A549 (cell line): Measurements from ENCODE around the gene BIN1. TPM values are rescaled to one million over a fixed set of nuclear protein-coding genes. Genes with fewer than 3 reads are reported as not detected.

Experiments
- ATAC-seq, 2 experiments: fragments of 200-7000 bp in 1 of 2; fragments of >200 bp in 1 of 2; cut with Nextera tagmentation in 1 of 2; cut with Tn5 transposase in 1 of 2; 3 replicates each; pipeline versions ENCODE4 v1.8.0 to v1.9.1; 2018 to 2020; ENCODE audit warnings: mild to moderate bottlenecking in 1 of 2, moderate library complexity in 1 of 2
- CTCF ChIA-PET: fragments of 300-600 bp; sonication (Branson Sonifier 250); formaldehyde crosslinking; extraction: SDS; loops from one replicate; lab custom pipeline; 2021; ENCODE audit warnings: antibody characterized with exemption, inconsistent platforms; lab: Yijun Ruan, JAX
- POLR2A ChIA-PET: fragments of 350-600 bp; formaldehyde crosslinking; extraction: SDS; loops from one replicate; lab custom pipeline; 2021; ENCODE audit warnings: antibody characterized with exemption, inconsistent platforms; lab: Yijun Ruan, JAX
- DNase-seq, 2 experiments: peaks; one replicate each; pipeline versions ENCODE4 v3.0.0 to v3.0.0-alpha.2; 2011 to 2016; ENCODE audit warnings: low read depth in 1 of 2, low spot score in 1 of 2
- FAIRE-seq: peaks from 2 replicates; lab custom pipeline; 2011; peaks lifted over from hg19 to GRCh38; lab: Jason Lieb, UNC
- H3K27ac ChIP-seq, 2 experiments: fragments of >200 bp; sonication (Bioruptor Twin); formaldehyde crosslinking; 3 replicates each; pipeline ENCODE4 v1.5.1; 2016 to 2017
- H3K4me1 ChIP-seq: fragments of >200 bp; sonication (Bioruptor Twin); formaldehyde crosslinking; 3 replicates; pipeline ENCODE4 v1.6.1; 2016
- H3K4me2 ChIP-seq: fragments of >200 bp; sonication (Bioruptor Twin); formaldehyde crosslinking; 3 replicates; pipeline ENCODE4 v1.6.1; 2016
- H3K4me3 ChIP-seq: fragments of >200 bp; sonication (Bioruptor Twin); formaldehyde crosslinking; 3 replicates; pipeline ENCODE4 v1.5.1; 2016
- H3K9me3 ChIP-seq: fragments of >200 bp; sonication (Bioruptor Twin); formaldehyde crosslinking; 3 replicates; pipeline ENCODE4 v1.6.1; 2016
- CHD2 ChIP-seq: fragments of 150-350 bp; IDR thresholded peaks from 2 replicates; pipeline ENCODE4 v1.6.1; 2014; ENCODE audit warnings: low read length; ENCODE audit not compliant: partially characterized antibody
- EHF ChIP-seq: fragments of 250-450 bp; sonication (Bioruptor Pico); IDR thresholded peaks from 2 replicates; pipeline ENCODE4 v1.5.0; 2020; ENCODE audit warnings: mild to moderate bottlenecking
- ELK1 ChIP-seq: fragments of 150-350 bp; IDR thresholded peaks from 2 replicates; pipeline ENCODE4 v1.6.1; 2014; ENCODE audit warnings: low read depth, mild to moderate bottlenecking, low read length
- ESRRA ChIP-seq: fragments of 150-350 bp; IDR thresholded peaks from 2 replicates; pipeline ENCODE4 v1.6.1; 2014; ENCODE audit warnings: mild to moderate bottlenecking, low read length, borderline replicate concordance
- FOSB ChIP-seq: fragments of 250-450 bp; sonication (Bioruptor Pico); IDR thresholded peaks from 2 replicates; pipeline ENCODE4 v1.5.0; 2020; ENCODE audit warnings: mild to moderate bottlenecking, moderate library complexity
- FOSL2 ChIP-seq, 2 experiments: fragments of 450-650 bp in 1 of 2; fragments of >200 bp in 1 of 2; sonication (Bioruptor Twin) in 1 of 2; formaldehyde crosslinking; IDR thresholded peaks; 2 replicates each; pipeline versions ENCODE4 v1.5.0 to v1.6.1; 2016 to 2020; ENCODE audit warnings: mild to moderate bottlenecking in 1 of 2, moderate library complexity in 1 of 2
- GATA3 ChIP-seq: IDR thresholded peaks from 2 replicates; pipeline ENCODE4 v1.6.1; 2012; ENCODE audit warnings: borderline replicate concordance
- HEYL ChIP-seq: fragments of 250-450 bp; sonication (Bioruptor Pico); IDR thresholded peaks from 2 replicates; pipeline ENCODE4 v1.8.0; 2021; ENCODE audit warnings: mild to moderate bottlenecking, moderate library complexity
- HOXA7 ChIP-seq: fragments of 250-450 bp; sonication (Bioruptor Pico); IDR thresholded peaks from 2 replicates; pipeline ENCODE4 v1.5.0; 2020; ENCODE audit warnings: mild to moderate bottlenecking, moderate library complexity
- HOXB5 ChIP-seq: fragments of 250-450 bp; sonication (Bioruptor Pico); IDR thresholded peaks from 2 replicates; pipeline ENCODE4 v1.5.0; 2020; ENCODE audit warnings: mild to moderate bottlenecking, moderate library complexity
- JUN ChIP-seq, 2 experiments: fragments of >200 bp; sonication (Bioruptor Twin); formaldehyde crosslinking; IDR thresholded peaks; 2 replicates in 1 of 2; 3 replicates in 1 of 2; pipeline ENCODE4 v1.6.1; 2016 to 2017
- JUNB ChIP-seq: fragments of >200 bp; sonication (Bioruptor Twin); formaldehyde crosslinking; IDR thresholded peaks from 2 replicates; pipeline ENCODE4 v1.6.1; 2016
- KDM5A ChIP-seq: fragments of 200-600 bp; sonication (generic); IDR thresholded peaks from 2 replicates; pipeline ENCODE4 v1.6.1; 2016; ENCODE audit warnings: antibody characterized with exemption, mild to moderate bottlenecking
- MAZ ChIP-seq: fragments of 150-350 bp; IDR thresholded peaks from 2 replicates; pipeline ENCODE4 v1.6.1; 2014; ENCODE audit warnings: antibody characterized with exemption, low read depth, low read length, borderline replicate concordance
- NR3C1 ChIP-seq: fragments of >200 bp; sonication (Bioruptor Twin); formaldehyde crosslinking; IDR thresholded peaks from 3 replicates; pipeline ENCODE4 v1.6.1; 2017
- PBX3 ChIP-seq: IDR thresholded peaks from 2 replicates; pipeline ENCODE4 v1.6.1; 2012
- POLR2A ChIP-seq: IDR thresholded peaks from 2 replicates; pipeline ENCODE4 v1.6.1; 2012; ENCODE audit warnings: mild to moderate bottlenecking, low read length
- POLR2AphosphoS2 ChIP-seq: conservative IDR thresholded peaks from 2 replicates; pipeline ENCODE4 v1.6.1; 2012; ENCODE audit warnings: low read length, improper control_type of control experiment, inconsistent platforms
- RNF2 ChIP-seq: fragments of 200-600 bp; sonication (generic); IDR thresholded peaks from 2 replicates; pipeline ENCODE4 v1.6.1; 2016; ENCODE audit warnings: low read depth, mild to moderate bottlenecking, antibody characterized with exemption, moderate library complexity, borderline replicate concordance
- SMC3 ChIP-seq: fragments of >200 bp; sonication (Bioruptor Twin); formaldehyde crosslinking; IDR thresholded peaks from 3 replicates; pipeline ENCODE4 v1.6.1; 2018; ENCODE audit warnings: inconsistent platforms
- TP53 ChIP-seq: fragments of 250-450 bp; sonication (Bioruptor Pico); IDR thresholded peaks from 2 replicates; pipeline ENCODE4 v1.5.0; 2021; ENCODE audit warnings: mild to moderate bottlenecking, moderate library complexity
- whole genome bisulfite sequencing: methylation state at CpG from one replicate; pipeline ENCODE4 v1.1.6; 2017; ENCODE audit errors: missing lambda C conversion rate; 5-methylcytosine and 5-hydroxymethylcytosine counted together
- polyA plus RNA-seq, 4 experiments: library from polyadenylated mRNA; depleted of rRNA in 3 of 4; stranded (reverse); fragments of >200 nt; fragmentation: RNase III in 1 of 4; extraction: RNeasy Plus Mini Kit Qiagen cat#74134 plus additional on column Dnase treatment in 1 of 4; gene quantifications; 2 replicates in 3 of 4; 3 replicates in 1 of 4; pipeline ENCODE4 v1.2.3, GENCODE V29; 2011 to 2017

The BIN1 gene
- polyA plus RNA-seq, 2 of the 4 experiments (the other 2 are of a cell fraction), result 15.5 to 34.1 TPM

- ATAC-seq (no peak), FAIRE-seq (no peak), DNase-seq (no peak)
- H3K4me3 ChIP-seq, result no peak overlapping the region
- H3K9me3 ChIP-seq, result no peaks in the 10 kb centered on the region
- WGBS, result 68% methylated on average over 13 of the region's 15 CpGs
- POLR2A ChIA-PET, result no interaction called here
- TF ChIP-seq FOSL2 (IDR thresholded peaks at IDR 0.05), result no peak
- TF ChIP-seq FOSL2 (CRISPR knock-in tag; IDR thresholded peaks at IDR 0.05), result no peak
- no peak for TF ChIP-seq ELK1
- no peak for TF ChIP-seq POLR2A
- no peak for TF ChIP-seq ESRRA
- no peak for TF ChIP-seq PBX3
- TF ChIP-seq HOXA7, result no peak
- peaks cover 12% of the 10 kb centered on the region; the same call in 2 of the 3 replicates for H3K4me1 ChIP-seq
- H3K27ac ChIP-seq, result peak overlapping the region in 1 of 2 experiments; percentile 20; a peak in 1 of 6 replicates
- CTCF ChIA-PET, result interaction anchor here (0.6 to 1.5 kb wide), 3 partner anchors 22 to 225 kb away, joined by 5 to 7 read pairs (median 6); no protein-coding TSS in a partner anchor
- H3K4me2 ChIP-seq, result no peak overlapping the region
Observed at GRCh38 chr2:127072970-127073369, 34.0 kb downstream of the BIN1 start.

GRCh38 chr2:127072396-127072795 is 34.6 kb downstream of the BIN1 start:
- no peak for TF ChIP-seq JUNB
- TF ChIP-seq TP53 (CRISPR knock-in tag), result no peak
- TF ChIP-seq NR3C1, result no peak
- TF ChIP-seq POLR2AphosphoS2, result no peak
- TF ChIP-seq RNF2, result no peak
- no peak for TF ChIP-seq GATA3
- TF ChIP-seq HEYL (CRISPR knock-in tag), result no peak
- no peak for TF ChIP-seq POLR2A
- no peak for TF ChIP-seq JUN (IDR thresholded peaks at IDR 0.05)
- TF ChIP-seq MAZ, result no peak
- Histone ChIP-seq H3K4me1 (peaks cover 13% of the 10 kb centered on the region), H3K27ac (no peak overlapping the region), H3K9me3 (no peaks in the 10 kb centered on the region), H3K4me2 (no peak overlapping the region), H3K4me3 (no peak overlapping the region)
- 85% methylated on average over 9 of the region's 9 CpGs for WGBS
- ChIA-PET POLR2A (no interaction called here), CTCF (interaction anchor here (1.1 kb wide), 1 partner anchor 79 kb away, joined by 3 read pairs; no protein-coding TSS in a partner anchor)
- ATAC-seq (0 out of 6 replicates have a peak, but pooled peaks of 1 of the 2 experiments have one; percentile 2), FAIRE-seq (no peak), DNase-seq (no peak)

- Histone ChIP-seq H3K27ac (no peak overlapping the region), H3K4me2 (no peak overlapping the region), H3K4me1 (peaks cover 10% of the 10 kb centered on the region), H3K4me3 (no peak overlapping the region), H3K9me3 (no peaks in the 10 kb centered on the region)
- DNase-seq (no peak), ATAC-seq (no peak), FAIRE-seq (no peak)
- ChIA-PET CTCF (interaction anchor here (1.1 kb wide), 1 partner anchor 79 kb away, joined by 3 read pairs; no protein-coding TSS in a partner anchor), POLR2A (no interaction called here)
- 84% methylated on average over 9 of the region's 9 CpGs for WGBS
- no peak for TF ChIP-seq CHD2
- TF ChIP-seq FOSB, result no peak
- no peak for TF ChIP-seq KDM5A
- no peak for TF ChIP-seq HOXB5
- TF ChIP-seq JUN (IDR thresholded peaks at IDR 0.05), result no peak
- TF ChIP-seq SMC3, result no peak
- TF ChIP-seq EHF (CRISPR knock-in tag), result no peak
- no peak for TF ChIP-seq JUNB
Observed at GRCh38 chr2:127071901-127072328, 35.0 kb downstream of the BIN1 start.
